ENCODE data around the gene CENPP.

The CENPP gene

DNA sequence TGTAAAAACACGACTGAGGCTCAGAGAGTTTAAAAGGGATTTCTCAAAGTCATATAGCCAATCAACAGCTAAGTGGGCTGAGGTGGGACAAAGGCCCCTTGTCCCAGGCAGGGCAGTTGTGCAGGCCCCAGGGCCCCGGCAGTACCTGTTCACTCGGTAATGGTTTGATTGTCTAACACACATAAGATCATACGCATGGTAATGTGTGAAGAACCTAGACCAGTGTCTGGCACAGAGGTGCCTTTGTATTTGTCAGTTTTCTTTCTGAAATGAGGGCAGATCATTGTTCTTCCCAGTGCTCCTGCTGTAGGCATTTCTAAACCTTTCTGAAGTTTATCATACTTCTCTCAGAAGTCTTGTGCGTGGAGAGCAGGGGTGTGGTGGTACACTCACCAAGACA is 277.3 kb downstream of the CENPP start:
- no peak for DNase-seq

- no peak for DNase-seq
Measured at GRCh38 chr9:92603990-92604389, 278.2 kb downstream of the CENPP start.

- no peak for DNase-seq
Measured at GRCh38 chr9:92605224-92605623, 279.5 kb downstream of the CENPP start.

DNA sequence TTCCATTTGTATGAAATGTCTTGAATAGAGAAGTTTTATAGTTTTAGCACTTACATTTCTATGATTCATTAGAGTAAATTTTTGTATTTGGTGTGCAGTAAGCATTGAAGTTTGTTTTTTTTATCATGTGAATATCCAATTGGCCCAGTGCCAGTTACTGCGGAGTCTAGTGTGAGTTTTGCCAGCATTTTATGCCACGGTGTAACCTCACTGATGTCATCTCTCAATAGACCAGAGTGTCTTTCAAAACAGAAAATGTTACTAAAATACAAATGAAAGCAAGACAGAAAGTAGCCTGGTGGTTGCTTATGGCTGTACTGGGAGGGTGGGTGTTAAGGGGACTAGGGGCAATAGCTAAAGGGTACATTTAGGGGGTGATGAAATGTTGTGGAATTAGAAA is 281.3 kb downstream of the CENPP start:
- no peak for DNase-seq

DNA sequence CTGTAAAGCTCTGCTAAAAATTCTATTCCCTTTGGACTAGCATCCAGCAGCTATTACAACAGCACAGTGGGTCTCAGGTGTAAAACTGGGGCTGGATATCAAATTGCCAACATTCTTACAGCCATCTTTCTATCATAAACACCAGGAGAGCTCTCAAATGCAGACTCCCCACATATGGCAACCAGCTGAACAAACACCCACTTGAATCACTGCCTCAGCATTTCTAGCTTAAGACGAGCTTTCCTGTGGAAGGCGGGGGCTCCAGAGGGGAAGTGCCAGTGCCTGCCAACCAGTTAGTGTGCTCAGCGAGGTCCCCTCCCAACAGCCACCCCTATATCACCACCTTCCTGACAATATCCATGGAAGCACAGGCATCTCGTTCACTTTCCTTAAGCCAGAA is 282.0 kb downstream of the CENPP start:
- DNase-seq = no peak

DNA sequence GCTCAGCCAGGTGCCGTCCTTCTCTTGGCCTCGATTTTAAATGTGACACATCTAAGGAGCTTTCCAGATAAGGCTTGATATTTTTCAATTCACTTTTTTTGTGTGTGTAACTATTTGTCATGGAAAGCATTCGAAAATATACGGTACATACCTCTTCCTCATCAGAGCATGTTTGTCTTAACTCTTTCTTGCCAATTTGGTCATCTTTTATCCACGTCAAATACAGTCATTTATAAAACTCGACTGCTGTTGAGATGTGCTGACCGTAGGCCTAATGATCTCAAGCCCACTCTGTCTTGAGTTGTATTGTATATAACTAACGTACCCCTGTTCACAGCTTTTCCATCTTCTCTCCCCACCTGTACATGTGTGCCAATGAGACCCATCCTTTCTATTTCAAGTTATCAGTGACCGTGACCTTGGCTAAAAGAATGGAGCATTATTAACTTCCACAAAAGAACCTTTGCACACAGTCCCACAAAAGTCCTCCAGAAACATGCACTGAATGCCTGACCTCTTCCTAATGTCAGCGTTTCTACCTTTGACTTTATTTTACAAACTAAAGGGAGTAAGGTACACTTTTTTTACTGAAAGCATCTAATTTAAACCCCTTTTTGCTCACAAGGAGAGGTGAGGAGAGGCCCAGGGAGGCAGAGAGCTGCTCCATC is 282.6 kb downstream of the CENPP start:
- DNase-seq = no peak

DNA sequence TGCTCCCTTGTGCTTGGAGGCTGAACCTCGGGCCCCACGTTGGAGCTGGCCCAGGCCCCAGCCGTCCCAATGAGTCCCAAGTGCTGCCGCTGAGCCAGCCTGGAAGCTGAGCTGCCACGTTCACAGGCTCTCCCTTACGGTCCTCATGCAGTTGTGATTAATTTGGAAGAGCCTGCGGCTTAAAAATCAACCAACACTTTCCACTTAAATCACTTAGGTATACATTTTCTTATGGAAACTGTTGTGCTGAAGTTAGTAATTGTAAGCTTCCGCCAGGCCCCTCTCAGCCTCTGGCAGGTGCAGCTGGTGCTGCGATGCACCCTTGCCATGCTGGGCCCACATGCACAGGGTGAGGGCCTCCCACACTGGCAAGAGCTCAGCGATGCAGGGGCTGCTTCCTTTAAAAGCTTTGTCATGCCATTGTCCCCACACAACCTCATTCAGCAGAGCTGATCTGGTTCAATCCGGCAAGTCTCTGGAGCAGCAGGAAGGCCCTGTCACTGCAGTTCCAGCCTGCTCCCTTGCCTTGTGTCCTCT is 283.2 kb downstream of the CENPP start:
- no peak for DNase-seq

GRCh38 chr9:92610470-92611420 is 285.0 kb downstream of the CENPP start:
- no peak for DNase-seq

DNA sequence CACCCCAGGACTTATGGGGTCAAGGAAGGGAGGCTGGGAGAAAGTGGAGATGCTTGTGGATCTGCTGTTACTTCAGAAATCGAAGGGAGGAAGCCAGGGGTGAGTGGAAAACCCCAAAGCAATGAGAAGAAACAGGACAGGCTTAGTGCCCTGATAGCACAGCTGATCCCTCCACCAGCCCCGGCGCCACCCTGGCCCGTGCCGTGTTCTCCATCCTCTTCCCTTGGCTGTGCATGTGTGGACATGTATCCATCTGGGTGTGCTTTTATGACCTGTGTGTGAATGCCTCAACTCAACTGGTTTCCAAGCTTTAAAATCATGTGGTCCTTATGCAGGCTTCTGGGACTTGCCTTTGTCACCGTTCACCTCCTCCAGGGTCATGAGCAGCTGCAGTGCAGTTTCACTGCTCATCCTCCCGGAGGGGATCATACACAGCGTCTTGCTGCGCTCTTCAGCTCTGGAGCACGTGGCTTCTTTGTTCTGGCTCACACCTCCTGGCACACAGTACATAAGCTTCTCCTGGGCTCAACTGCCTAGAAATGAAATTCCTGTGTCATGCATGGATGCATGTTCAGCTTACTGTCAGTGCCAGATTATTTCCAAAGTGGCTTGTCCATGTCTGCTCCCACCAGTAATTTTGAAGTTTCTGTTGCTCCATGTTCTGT is 286.0 kb downstream of the CENPP start:
- DNase-seq = no peak

GRCh38 chr9:92612292-92612691 is 286.5 kb downstream of the CENPP start:
- no peak for DNase-seq

- DNase-seq = no peak
Measured at GRCh38 chr9:92612816-92613215, 287.1 kb downstream of the CENPP start.

- DNase-seq = no peak
Measured at GRCh38 chr9:92613268-92614122, 287.7 kb downstream of the CENPP start.

GRCh38 chr9:92614123-92614510 is 288.4 kb downstream of the CENPP start:
- no peak for DNase-seq

DNA sequence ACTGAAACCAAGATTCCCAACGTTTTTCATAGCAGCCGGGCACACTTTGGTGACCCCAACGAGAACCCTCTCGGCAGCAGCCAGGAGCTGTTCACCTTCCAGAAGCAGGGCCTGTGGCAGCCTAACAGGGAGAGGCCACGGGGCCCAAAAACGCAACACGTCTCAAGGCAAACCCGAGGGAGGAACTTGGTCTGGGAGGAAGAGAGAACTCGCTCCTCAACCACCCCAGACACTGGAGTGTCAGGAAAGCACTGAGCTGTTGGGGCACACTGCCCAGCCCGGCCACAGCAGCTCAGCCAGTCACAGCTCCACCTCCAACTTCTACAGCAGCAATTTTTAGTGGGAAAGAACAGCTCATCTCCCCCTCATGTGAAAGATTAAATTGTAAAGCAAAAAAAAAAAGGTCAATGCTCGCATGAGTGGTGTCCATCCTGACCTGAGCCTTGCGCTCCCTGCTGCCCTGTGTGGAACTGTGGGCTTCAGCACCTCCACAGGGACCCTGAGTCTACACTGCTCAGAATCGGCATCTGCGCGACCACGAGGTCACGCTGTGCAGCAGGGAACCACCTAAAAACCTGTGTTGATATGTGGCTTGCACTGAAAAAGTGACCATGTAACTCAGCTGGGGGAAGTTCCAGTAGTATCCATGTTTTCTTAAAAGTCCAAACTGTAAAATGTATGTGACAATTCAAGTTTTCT is 289.2 kb downstream of the CENPP start:
- DNase-seq = no peak

- DNase-seq = no peak
Measured at GRCh38 chr9:92615790-92616189, 290.0 kb downstream of the CENPP start.

DNA sequence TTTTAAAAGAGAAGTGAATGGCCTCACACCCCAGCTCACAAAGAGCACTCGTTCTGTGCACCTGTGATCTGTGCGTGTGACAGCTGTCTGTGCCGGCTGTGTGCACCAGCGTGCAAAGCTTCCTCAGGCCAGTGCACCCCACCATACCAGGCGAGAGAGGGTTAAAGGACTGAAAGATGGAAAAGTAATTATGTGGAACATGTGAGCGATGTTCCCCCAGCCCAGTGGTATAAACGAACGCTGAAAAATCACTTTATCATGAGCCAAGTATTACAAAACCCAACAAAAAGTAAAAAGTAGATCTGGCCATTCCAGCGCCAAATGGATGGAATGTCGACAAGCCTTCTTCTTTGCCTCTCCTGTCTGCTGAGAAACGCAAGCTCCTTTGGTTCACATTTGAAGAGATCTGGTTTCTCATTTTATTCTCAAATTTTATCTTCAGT is 290.5 kb downstream of the CENPP start:
- DNase-seq = no peak

DNA sequence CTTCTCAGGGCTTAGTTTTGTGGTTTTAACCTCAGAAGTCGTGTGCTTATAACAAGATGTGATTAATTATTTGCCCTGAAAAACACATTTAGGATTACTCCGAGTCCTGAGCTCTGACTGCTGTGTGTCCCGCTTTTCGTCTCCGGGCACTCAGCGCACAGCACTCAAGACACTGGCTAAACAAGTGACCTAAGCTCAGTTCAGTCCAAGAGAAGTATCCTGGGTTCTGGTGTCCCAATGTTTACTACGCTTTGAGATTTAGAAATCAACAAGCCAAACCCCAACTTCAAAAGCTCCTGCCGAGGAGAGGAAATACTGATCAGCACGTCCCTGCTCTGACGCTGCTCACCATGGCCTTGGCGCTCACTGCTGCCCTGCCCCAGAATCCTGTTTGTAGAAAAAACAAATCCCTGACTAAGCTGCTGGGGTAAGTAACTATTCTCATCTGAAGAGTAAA is 290.9 kb downstream of the CENPP start:
- DNase-seq = no peak

GRCh38 chr9:92617195-92617813 is 291.6 kb downstream of the CENPP start:
- no peak for DNase-seq

GRCh38 chr9:92617951-92618510 is 292.3 kb downstream of the CENPP start:
- DNase-seq = no peak

DNA sequence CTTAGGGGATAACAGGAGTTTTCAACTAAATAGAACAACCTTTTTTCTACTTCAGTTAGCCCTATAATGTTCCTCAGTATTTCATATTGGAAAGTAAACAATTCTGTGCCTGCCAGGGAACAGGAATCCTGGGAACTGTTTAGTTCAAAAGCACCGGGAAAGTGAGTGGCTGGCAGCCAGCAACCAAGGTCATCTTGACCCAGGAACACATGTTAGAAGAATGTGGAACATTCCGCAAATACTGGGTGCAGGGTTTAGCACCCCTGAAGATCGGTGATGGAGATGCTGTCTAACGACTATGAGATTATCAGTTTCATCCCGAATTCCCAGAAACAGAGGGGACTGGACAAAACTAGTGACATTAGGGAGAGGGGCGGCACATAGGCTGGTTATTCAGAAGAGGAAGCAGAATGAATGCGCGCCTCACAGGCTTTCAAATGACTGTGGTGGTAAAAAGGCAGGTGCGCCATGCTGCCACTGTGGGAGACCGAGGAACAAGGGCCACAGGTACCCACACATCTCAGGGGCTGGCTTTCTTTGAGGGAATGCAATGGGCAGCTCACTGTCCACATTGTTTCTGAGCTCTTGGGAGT is 293.0 kb downstream of the CENPP start:
- no peak for DNase-seq
